Astrocyte (in vitro differentiated cells and primary cell): ENCODE measurements around the gene KIAA0408.

ENCODE experiments used
- CTCF ChIP-seq: IDR thresholded peaks from 2 replicates; pipeline ENCODE4 v1.5.1; 2011; ENCODE audit warnings: low read depth, mild to moderate bottlenecking, inconsistent platforms, low read length, moderate library complexity; ENCODE audit not compliant: insufficient read depth
- EZH2 ChIP-seq: IDR thresholded peaks from 2 replicates; pipeline ENCODE4 v1.6.1; 2012; ENCODE audit warnings: mild to moderate bottlenecking, low read length, inconsistent platforms; ENCODE audit not compliant: insufficient read depth

GRCh38 chr6:127481628-127482027 is 22.4 kb upstream of the KIAA0408 start:
- TF ChIP-seq CTCF = no peak
- TF ChIP-seq EZH2 = no peak
